Smooth muscle cell (in vitro differentiated cells): ENCODE measurements around the gene FBXL5. TPM values are rescaled to one million over a fixed set of nuclear protein-coding genes. Genes with fewer than 3 reads are reported as not detected.

Experiments used
- DNase-seq: peaks from one replicate; lab custom pipeline; 2025; ENCODE audit not compliant: unreplicated experiment; lab: John Stamatoyannopoulos, UW
- H2AFZ ChIP-seq: fragments of 200-600 bp; sonication (generic); 2 replicates; pipeline ENCODE4 v1.6.0; 2016; ENCODE audit warnings: antibody characterized with exemption, low read depth, mild to moderate bottlenecking
- H3F3A ChIP-seq: fragments of 200-600 bp; sonication (generic); 2 replicates; pipeline ENCODE4 v1.6.0; 2017; ENCODE audit warnings: antibody characterized with exemption, low read depth
- H3K27ac ChIP-seq: fragments of 200-600 bp; sonication (generic); 2 replicates; pipeline ENCODE4 v1.5.1; 2016; ENCODE audit warnings: low read depth, mild to moderate bottlenecking
- H3K27me3 ChIP-seq: fragments of 200-600 bp; sonication (generic); 2 replicates; pipeline ENCODE4 v1.6.1; 2016; ENCODE audit warnings: low read depth, mild to moderate bottlenecking
- H3K36me3 ChIP-seq: fragments of 200-600 bp; sonication (generic); 2 replicates; pipeline ENCODE4 v1.5.1; 2016; ENCODE audit warnings: low read depth
- H3K4me1 ChIP-seq: fragments of 200-600 bp; sonication (generic); 2 replicates; pipeline ENCODE4 v1.5.1; 2016; ENCODE audit warnings: low read depth
- H3K4me2 ChIP-seq: fragments of 200-600 bp; sonication (generic); 2 replicates; pipeline ENCODE4 v1.6.0; 2016; ENCODE audit warnings: mild to moderate bottlenecking
- H3K4me3 ChIP-seq: fragments of 200-600 bp; sonication (generic); 2 replicates; pipeline ENCODE4 v1.5.1; 2016; ENCODE audit warnings: mild to moderate bottlenecking
- H3K79me2 ChIP-seq: fragments of 200-600 bp; sonication (generic); 2 replicates; pipeline ENCODE4 v1.6.0; 2016; ENCODE audit warnings: low read depth, mild to moderate bottlenecking
- H3K9ac ChIP-seq: fragments of 200-600 bp; sonication (generic); 2 replicates; pipeline ENCODE4 v1.6.0; 2016; ENCODE audit warnings: low read depth
- H3K9me3 ChIP-seq: fragments of 200-600 bp; sonication (generic); replicated peaks from 2 replicates; pipeline ENCODE4 v1.5.1; 2016; ENCODE audit warnings: low read depth
- H4K20me1 ChIP-seq: fragments of 200-600 bp; sonication (generic); 2 replicates; pipeline ENCODE4 v1.6.0; 2016; ENCODE audit warnings: low read depth
- CTCF ChIP-seq: fragments of 200-600 bp; sonication (generic); IDR thresholded peaks from 2 replicates; pipeline ENCODE4 v1.5.1; 2017; ENCODE audit warnings: borderline replicate concordance, mild to moderate bottlenecking, antibody characterized with exemption; ENCODE audit not compliant: insufficient read depth, poor library complexity, severe bottlenecking
- WGBS: methylation state at CpG from one replicate; pipeline ENCODE4 v1.1.7; 2016; ENCODE audit warnings: low lambda C conversion rate; 5-methylcytosine and 5-hydroxymethylcytosine counted together
- polyA plus RNA-seq: library from polyadenylated mRNA; unstranded; fragments of >200 nt; fragmentation: Nextera tagmentation; extraction: Ambion mirVana; gene quantifications from 2 replicates; pipeline ENCODE4 v1.2.1, GENCODE V29; 2016
- total RNA-seq: library from RNA; depleted of rRNA; stranded (reverse); fragments of >200 nt; gene quantifications from 2 replicates; pipeline ENCODE4 v1.2.3, GENCODE V29; 2014

The FBXL5 gene
- total and polyA plus RNA-seq, 2 experiments from 2014 or later: 47.0 to 94.6 TPM

- Histone ChIP-seq H3K9ac (peak overlapping the region; percentile 79), H2AFZ (peak overlapping the region; percentile 13), H3K27ac (peak overlapping the region; percentile 97), H3K9me3 (no peaks in the 10 kb centered on the region), H3K4me1 (peaks cover 65% of the 10 kb centered on the region), H3K79me2 (no peaks in the 10 kb centered on the region), H3K36me3 (peaks cover 3% of the 10 kb centered on the region), H3K27me3 (no peaks in the 10 kb centered on the region), H3K4me3 (no peak overlapping the region), H4K20me1 (no peaks in the 10 kb centered on the region), H3K4me2 (peak overlapping the region; percentile 79), H3F3A (peaks cover 44% of the 10 kb centered on the region)
- TF ChIP-seq CTCF: no peak
- DNase-seq: no peak
- WGBS: 35% methylated on average over 2 of the region's 2 CpGs
These were observed 37.4 kb upstream of the FBXL5 start for GRCh38 chr4:15692602-15693001.

GRCh38 chr4:15691346-15692135, 36.4 kb upstream of the FBXL5 start:
- H3F3A ChIP-seq: peaks cover 46% of the 10 kb centered on the region
- H3K4me1 ChIP-seq: peaks cover 65% of the 10 kb centered on the region
- no peaks in the 10 kb centered on the region for H3K27me3 ChIP-seq
- no peaks in the 10 kb centered on the region for H4K20me1 ChIP-seq
- H3K79me2 ChIP-seq: peaks cover 6% of the 10 kb centered on the region
- 13% methylated on average over 3 of the region's 3 CpGs for WGBS
- H3K27ac ChIP-seq: peak overlapping the region; percentile 97
- H3K4me3 ChIP-seq: no peak overlapping the region
- no peak for TF ChIP-seq CTCF
- no peak for DNase-seq
- no peaks in the 10 kb centered on the region for H3K9me3 ChIP-seq
- H3K36me3 ChIP-seq: peaks cover 13% of the 10 kb centered on the region
- H2AFZ ChIP-seq: no peak overlapping the region
- peak overlapping the region; percentile 84 for H3K9ac ChIP-seq
- peak overlapping the region; percentile 79 for H3K4me2 ChIP-seq

- Histone ChIP-seq H3K9ac (peak overlapping the region; percentile 84), H3K4me1 (peaks cover 56% of the 10 kb centered on the region), H3K4me2 (peak overlapping the region; percentile 79), H3K9me3 (no peaks in the 10 kb centered on the region), H3K27me3 (no peaks in the 10 kb centered on the region), H2AFZ (no peak overlapping the region), H3K4me3 (no peak overlapping the region), H3K79me2 (peaks cover 17% of the 10 kb centered on the region), H3F3A (peaks cover 46% of the 10 kb centered on the region), H4K20me1 (no peaks in the 10 kb centered on the region), H3K27ac (peak overlapping the region; percentile 97), H3K36me3 (peaks cover 14% of the 10 kb centered on the region)
- 5% methylated on average over 7 of the region's 7 CpGs for WGBS
- no peak for DNase-seq
- TF ChIP-seq CTCF: no peak
These were observed 35.1 kb upstream of the FBXL5 start for GRCh38 chr4:15690020-15690809.
